Measurements from ENCODE around the gene CNBP. TPM values are rescaled to one million over a fixed set of nuclear protein-coding genes. Genes with fewer than 3 reads are reported as not detected.

The CNBP gene
- total and polyA plus RNA-seq, 10 of the 15 experiments (the other 5 are each of a cell fraction or from before 2014, with no cell fraction given): 300 to 719 (median 439) TPM

GRCh38 chr3:129126726-129127280 lies 56.9 kb downstream of the CNBP start:
- POLR2A ChIA-PET: no interaction called here
- H4K20me1 ChIP-seq (ENCODE audit: control insufficient read depth, insufficient read depth): no peaks in the 10 kb centered on the region
- FAIRE-seq (no peak), ATAC-seq (no peak), DNase-seq (ENCODE audit: low read depth, low spot score) (no peak)
- BruUV-seq (replicated peaks): no TSS peak
- H3K4me3 ChIP-seq: no peak overlapping the region
- WGBS (ENCODE audit: insufficient coverage, insufficient replicate concordance, low lambda C conversion rate, missing lambda C conversion rate): 93% methylated on average over 9 of the region's 9 CpGs
- no peaks in the 10 kb centered on the region for H3K27me3 ChIP-seq (replicated peaks in 1 of 2; ENCODE audit: control insufficient read depth in 2 of 2, insufficient read depth in 2 of 2, low read length in 1 of 2)
- no peak overlapping the region for H3K4me2 ChIP-seq (ENCODE audit: control insufficient read depth, insufficient read depth)
- intact Hi-C loops (cut with micrococcal nuclease; ENCODE audit: unreplicated experiment) (no loop called here), in situ Hi-C loops (cut with MboI) (no loop called here)
- peaks cover 4 to 9% of the 10 kb centered on the region in 2 experiments; a peak in 3 of 4 replicates for H3K36me3 ChIP-seq (ENCODE audit: control insufficient read depth in 2 of 2, insufficient read depth in 2 of 2, low read length in 1 of 2)
- H2AFZ ChIP-seq (ENCODE audit: control insufficient read depth, low read depth, low read length): no peak overlapping the region
- H3K27ac ChIP-seq (ENCODE audit: control insufficient read depth, insufficient read depth): no peak overlapping the region
- H3K9me3 ChIP-seq (replicated peaks; ENCODE audit: control insufficient read depth, insufficient read depth, low read length): no peaks in the 10 kb centered on the region
- no peak overlapping the region for H3K9ac ChIP-seq (ENCODE audit: control insufficient read depth, insufficient read depth, low read length)
- CTCF ChIA-PET: no interaction called here
- TF ChIP-seq POLR2A (IDR thresholded peaks at IDR 0.05; ENCODE audit: low read depth, low read length) (peak; percentile 40; the same call in 1 of the 2 replicates), BCL11A (IDR thresholded peaks at IDR 0.05; ENCODE audit: low read depth, low read length) (no peak)
- RAD21 ChIA-PET (ENCODE audit: unreplicated experiment): no interaction called here
- no peaks in the 10 kb centered on the region for H3K79me2 ChIP-seq (ENCODE audit: control insufficient read depth, insufficient read depth, low read length)
- H3K4me1 ChIP-seq (ENCODE audit: control insufficient read depth, insufficient read depth, low read length): peaks cover 15% of the 10 kb centered on the region
- SMC1A ChIA-PET (ENCODE audit: uncharacterized antibody, unreplicated experiment): no interaction called here

GRCh38 chr3:129123314-129124060 lies 60.2 kb downstream of the CNBP start:
- no peak overlapping the region for H3K27ac ChIP-seq (ENCODE audit: control insufficient read depth, insufficient read depth)
- SMC1A ChIA-PET (ENCODE audit: uncharacterized antibody, unreplicated experiment): interaction anchor here (0.7 to 2.3 kb wide), 7 partner anchors 9 to 125 kb away, joined by 3 to 8 read pairs (median 4); partner anchors contain the start of gene COPG1
- 14% methylated on average over 5 of the region's 5 CpGs for WGBS (ENCODE audit: insufficient coverage, insufficient replicate concordance, low lambda C conversion rate, missing lambda C conversion rate)
- no peak for DNase-seq (ENCODE audit: low read depth, low spot score)
- peak overlapping the region; percentile 54; the same call in 1 of the 2 replicates for H3K4me2 ChIP-seq (ENCODE audit: control insufficient read depth, insufficient read depth)
- no TSS peak for BruUV-seq (replicated peaks)
- in situ Hi-C loops (cut with MboI) (no loop called here), intact Hi-C loops (cut with micrococcal nuclease; ENCODE audit: unreplicated experiment) (loop anchor here (5.0 kb wide), 1 partner anchor 59 kb away; the partner anchor contains the start of gene CNBP)
- no peak overlapping the region for H2AFZ ChIP-seq (ENCODE audit: control insufficient read depth, low read depth, low read length)
- H3K79me2 ChIP-seq (ENCODE audit: control insufficient read depth, insufficient read depth, low read length): peaks cover 19% of the 10 kb centered on the region
- H3K4me1 ChIP-seq (ENCODE audit: control insufficient read depth, insufficient read depth, low read length): peaks cover 27% of the 10 kb centered on the region
- FAIRE-seq: no peak
- CTCF ChIA-PET: interaction anchor here (1.2 to 1.7 kb wide), 4 partner anchors 40 to 124 kb away, joined by 4 to 7 read pairs (median 5); no protein-coding TSS in a partner anchor
- H3K27me3 ChIP-seq (replicated peaks in 1 of 2; ENCODE audit: control insufficient read depth in 2 of 2, insufficient read depth in 2 of 2, low read length in 1 of 2): no peaks in the 10 kb centered on the region
- ATAC-seq: no peak
- no peaks in the 10 kb centered on the region for H3K9me3 ChIP-seq (replicated peaks; ENCODE audit: control insufficient read depth, insufficient read depth, low read length)
- H4K20me1 ChIP-seq (ENCODE audit: control insufficient read depth, insufficient read depth): no peaks in the 10 kb centered on the region
- no peak overlapping the region for H3K4me3 ChIP-seq
- POLR2A ChIA-PET: interaction anchor here (0.6 kb wide), 1 partner anchor 26 kb away, joined by 4 read pairs; no protein-coding TSS in a partner anchor
- H3K36me3 ChIP-seq (ENCODE audit: control insufficient read depth in 2 of 2, insufficient read depth in 2 of 2, low read length in 1 of 2): no peaks in the 10 kb centered on the region; a peak in 2 of 4 replicates
- H3K9ac ChIP-seq (ENCODE audit: control insufficient read depth, insufficient read depth, low read length): no peak overlapping the region
- RAD21 ChIA-PET (ENCODE audit: unreplicated experiment): interaction anchor here (0.9 to 3.8 kb wide), 5 partner anchors 38 to 319 kb away, joined by 3 to 20 read pairs (median 5); no protein-coding TSS in a partner anchor
- 0 out of 2 replicates have a peak, but pooled peaks have one; percentile 21 for TF ChIP-seq DPF2 (IDR thresholded peaks at IDR 0.05)
- TF ChIP-seq SMAD5 (IDR thresholded peaks at IDR 0.05; ENCODE audit: low read depth): no peak
- 0 out of 2 replicates have a peak, but pooled peaks have one; percentile 53 for TF ChIP-seq MTA2 (IDR thresholded peaks at IDR 0.05; ENCODE audit: low read depth)
- TF ChIP-seq YY1 (IDR thresholded peaks at IDR 0.05; ENCODE audit: low read depth, low read length): no peak
- TF ChIP-seq RUNX3 (IDR thresholded peaks at IDR 0.05; ENCODE audit: low read length): peak; percentile 69
- peak; percentile 33; the same call in 1 of the 2 replicates for TF ChIP-seq IKZF1 (conservative IDR thresholded peaks at IDR 0.05)
- no peak for TF ChIP-seq GABPA (IDR thresholded peaks at IDR 0.05; ENCODE audit: low read depth)
- TF ChIP-seq TCF3 (IDR thresholded peaks at IDR 0.05; ENCODE audit: borderline replicate concordance, insufficient read depth, low read depth, low read length): no peak
- TF ChIP-seq RFX5 (IDR thresholded peaks at IDR 0.05; ENCODE audit: low read depth, low read length): no peak
- TF ChIP-seq IKZF2 (IDR thresholded peaks at IDR 0.05): peak; percentile 16 to 28; a peak in 1 of 4 replicates
- no peak for TF ChIP-seq CREB1 (IDR thresholded peaks at IDR 0.05; ENCODE audit: low read depth)
- peak; percentile 60 for TF ChIP-seq MEF2B (IDR thresholded peaks at IDR 0.05; ENCODE audit: partially characterized antibody, poor library complexity, severe bottlenecking)
- TF ChIP-seq NR2F1 (conservative IDR thresholded peaks at IDR 0.05): 0 out of 2 replicates have a peak, but pooled peaks have one; percentile 10
- TF ChIP-seq ZZZ3 (IDR thresholded peaks at IDR 0.05; ENCODE audit: control insufficient read depth, insufficient read length, low read depth): no peak
- TF ChIP-seq CREM (IDR thresholded peaks at IDR 0.05; ENCODE audit: low read depth): no peak
- TF ChIP-seq SPI1 (IDR thresholded peaks at IDR 0.05; ENCODE audit: borderline replicate concordance, insufficient read depth, low read depth, low read length): peak; percentile 66; the same call in 1 of the 2 replicates

Data from GM12878 (cell line).